ENCODE results near the gene HOXA5. TPM values are rescaled to one million over a fixed set of nuclear protein-coding genes. Genes with fewer than 3 reads are reported as not detected.

Gene HOXA5
- total RNA-seq, 2 experiments from 2014 or later = not detected

DNA sequence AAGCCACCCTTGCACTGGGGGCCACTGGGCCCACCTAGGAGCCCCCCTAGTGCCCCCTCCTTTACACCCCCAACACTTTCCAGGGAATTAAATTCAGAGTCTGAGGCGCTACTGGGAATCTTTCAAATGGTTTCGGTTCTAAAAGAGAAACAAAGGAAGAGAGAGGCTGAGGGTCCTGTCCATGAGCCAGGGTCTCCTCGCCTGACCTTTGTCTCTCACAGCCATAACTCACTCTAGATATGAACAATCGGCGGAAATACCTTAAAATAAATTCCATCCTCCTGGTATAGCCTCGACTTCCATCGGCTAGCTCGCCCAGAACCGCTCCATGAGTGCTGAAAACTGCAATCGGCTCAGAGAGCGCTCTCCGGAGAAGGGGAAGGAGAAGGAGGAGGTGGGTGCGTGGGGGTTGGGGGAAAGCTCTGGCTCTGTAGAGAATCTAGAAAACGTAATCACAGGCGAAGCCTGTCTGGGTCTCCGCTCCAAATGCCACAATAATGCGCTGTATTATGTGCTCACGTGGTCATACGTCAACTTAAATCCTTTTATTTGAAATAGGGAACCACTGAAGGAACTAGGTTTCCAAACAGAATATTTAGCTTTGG is 25.5 kb downstream of the HOXA5 start:
- ChIA-PET POLR2A (no interaction called here), CTCF (no interaction called here)

DNA sequence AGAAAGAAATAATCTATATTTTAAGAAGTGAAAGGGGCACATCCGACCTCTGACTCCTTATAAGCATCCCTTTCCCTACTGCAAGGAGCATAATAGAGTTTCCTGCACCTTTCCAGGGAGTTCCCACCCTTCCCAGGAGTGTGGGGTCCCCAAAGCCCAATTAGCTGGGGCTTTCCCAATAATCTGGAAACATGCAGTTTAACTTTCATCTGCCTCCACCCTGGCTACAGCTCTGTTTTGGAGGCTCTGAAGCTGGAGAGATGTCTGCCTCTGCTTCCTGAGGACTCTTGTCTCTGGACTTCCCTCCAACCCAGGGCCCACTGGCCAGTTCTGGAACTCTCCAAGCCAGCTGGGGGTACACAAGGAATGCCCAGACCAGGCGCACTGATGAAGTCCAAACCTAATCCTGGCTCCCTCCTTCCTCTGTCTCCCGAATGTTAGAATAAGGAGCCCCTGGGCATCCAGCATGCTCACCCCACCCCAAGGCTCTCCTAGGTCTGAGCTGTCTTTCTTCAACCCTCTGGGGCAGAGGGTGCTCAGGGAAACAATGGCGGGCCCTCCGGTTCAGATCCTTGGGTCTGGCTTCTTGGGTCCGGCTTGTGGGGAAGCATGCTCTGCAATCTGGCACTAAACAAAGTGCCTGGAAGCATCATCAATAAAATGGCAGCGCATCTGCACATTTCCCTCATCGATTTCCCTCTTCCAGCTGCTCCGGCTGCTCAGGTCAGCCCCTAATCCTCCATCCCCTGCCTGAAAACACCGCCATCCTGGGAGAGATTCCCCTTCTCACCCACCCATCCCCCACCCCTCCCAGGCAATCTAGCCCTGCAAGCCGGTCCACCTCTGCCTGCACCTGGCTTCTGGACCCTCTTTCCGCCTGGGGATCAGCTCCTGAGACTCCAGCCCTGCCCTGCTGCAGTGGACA is 26.3 kb downstream of the HOXA5 start:
- ChIA-PET POLR2A (no interaction called here), CTCF (no interaction called here)

DNA sequence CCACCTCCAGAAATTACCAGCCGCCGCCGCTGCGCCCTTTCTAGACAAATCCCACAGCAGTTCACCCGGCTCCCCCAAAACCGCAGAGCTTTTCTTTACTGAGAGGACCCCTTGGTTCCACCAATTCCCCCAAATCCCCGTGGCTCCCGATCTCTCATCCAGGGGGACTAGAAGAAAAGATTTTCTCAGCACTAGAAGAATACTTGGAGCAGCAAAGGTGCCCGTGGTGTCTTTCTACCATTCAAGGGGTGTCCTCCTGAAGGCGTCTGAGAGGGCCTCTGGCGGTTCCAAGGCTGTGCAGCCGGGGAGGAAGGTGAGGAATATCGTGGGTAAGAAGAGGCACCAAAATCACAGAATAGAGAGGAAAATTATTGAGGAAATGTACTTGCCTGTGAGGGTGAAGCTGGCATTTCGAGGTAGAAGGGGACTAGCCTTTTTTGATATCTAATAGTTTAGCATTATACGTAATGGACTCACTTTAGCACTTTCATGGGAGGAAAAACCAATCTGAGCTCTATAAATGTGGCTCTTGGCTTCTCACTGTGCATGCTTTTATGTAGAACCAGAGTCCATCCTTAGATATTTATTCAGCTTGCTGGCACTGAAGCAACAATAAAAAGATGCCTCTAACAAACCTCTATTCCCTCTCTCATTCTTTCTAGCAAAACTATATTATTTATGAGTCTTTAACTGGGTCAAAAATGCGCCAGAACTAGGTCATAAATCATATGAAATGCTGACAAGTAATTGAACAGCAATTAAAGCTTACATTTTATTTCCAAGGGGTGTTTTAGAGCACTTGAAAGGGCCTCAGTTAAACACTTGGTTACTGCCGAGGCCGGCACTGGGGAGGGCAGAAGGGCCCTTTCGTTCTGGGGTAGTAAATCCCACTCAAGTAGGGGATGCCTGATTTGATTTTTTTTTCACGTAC is 27.2 kb downstream of the HOXA5 start:
- ChIA-PET POLR2A (no interaction called here), CTCF (no interaction called here)

DNA sequence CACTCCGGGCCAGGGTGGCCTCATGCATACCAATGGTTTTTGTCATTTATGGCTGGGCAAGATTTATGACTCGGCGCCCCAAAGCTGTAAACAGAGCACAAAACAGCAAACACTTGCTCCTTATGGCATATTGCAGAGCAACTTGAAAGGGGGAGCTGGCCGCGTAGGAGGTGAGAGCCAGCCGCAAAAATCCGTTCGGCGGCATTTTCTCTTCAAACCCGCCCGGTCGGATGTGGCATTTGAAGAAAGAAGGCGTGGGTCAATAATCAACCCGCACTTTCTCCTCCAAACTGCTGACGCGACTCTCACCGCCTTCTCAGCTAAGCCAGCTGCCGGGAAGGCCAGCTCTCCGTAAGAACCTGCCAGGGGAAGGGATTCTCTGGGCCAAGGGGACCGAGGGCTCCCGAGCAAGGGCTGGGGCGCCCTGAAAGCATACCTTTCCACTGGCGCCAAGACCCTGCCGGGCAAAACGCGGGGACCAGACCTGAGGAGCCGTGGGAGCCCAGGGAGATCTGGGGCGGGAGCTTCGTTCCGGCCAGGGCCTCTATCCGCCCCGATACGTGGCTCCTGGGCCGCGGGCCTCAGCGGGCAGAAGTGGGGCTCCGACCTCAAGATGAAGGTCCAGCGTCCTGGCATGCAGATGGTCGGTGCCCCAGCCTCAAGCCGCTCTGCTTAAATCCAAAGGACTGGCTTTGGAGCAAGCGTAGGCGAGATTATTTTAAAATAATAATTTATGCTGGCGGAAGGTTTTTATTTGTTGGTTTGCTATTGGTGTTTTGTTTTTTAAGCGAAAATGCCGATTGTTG is 28.1 kb downstream of the HOXA5 start:
- ChIA-PET CTCF (no interaction called here), POLR2A (no interaction called here)

DNA sequence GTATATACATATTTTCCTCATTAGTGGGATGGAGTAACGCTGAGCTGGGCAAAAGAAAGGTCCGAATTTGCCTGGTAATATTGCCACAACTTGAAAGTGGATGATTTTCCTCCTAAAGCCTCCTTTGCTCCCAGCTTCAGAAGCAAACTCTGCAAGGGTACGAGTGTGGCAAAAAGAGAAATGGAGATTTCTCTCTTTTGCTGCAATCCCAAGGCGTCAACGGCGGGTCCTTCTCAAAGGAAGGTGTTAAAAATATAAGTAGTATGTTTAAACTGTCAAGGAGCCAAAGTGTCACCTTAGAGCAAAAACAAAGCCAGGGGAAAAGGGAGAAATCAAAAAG is 28.6 kb downstream of the HOXA5 start:
- ChIA-PET POLR2A (no interaction called here), CTCF (no interaction called here)

DNA sequence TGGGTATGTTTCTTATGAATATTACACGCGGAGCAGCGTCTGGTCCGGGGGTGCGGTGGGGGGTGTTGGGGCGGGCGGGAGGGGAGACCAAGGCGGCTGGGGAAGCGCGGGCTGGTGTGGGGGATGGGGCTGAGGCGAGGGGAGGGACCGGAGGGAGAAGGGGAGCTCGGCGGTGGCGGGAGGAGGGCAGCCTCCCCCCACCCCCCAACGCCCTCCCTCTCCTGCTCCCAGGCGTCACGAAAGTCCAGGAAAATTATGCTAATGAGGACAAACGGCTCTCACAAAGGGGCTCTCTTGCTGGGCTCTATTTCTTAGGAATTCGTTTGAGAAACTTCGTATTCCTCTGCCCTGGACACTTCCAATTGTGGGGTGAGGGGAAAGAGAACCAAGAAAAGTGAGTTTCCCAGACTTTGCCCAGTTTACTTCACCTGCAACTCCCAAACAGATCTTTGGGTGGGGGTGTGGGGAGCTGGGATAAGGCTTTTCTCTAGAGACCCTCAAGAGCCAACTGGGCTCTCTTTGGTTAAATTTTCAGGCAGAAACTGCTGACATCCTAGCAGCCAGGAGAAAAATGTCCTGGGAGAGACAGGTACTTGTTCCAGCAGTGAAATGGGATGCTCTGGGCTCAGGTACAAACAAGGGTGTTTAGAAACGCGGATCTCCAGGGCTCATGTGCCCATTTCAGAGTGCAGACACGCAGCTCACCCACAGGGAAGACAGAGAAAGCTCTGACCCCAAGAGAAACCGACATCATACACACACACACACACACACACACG is 29.3 kb downstream of the HOXA5 start:
- POLR2A ChIA-PET = no interaction called here
- CTCF ChIA-PET = no interaction called here

DNA sequence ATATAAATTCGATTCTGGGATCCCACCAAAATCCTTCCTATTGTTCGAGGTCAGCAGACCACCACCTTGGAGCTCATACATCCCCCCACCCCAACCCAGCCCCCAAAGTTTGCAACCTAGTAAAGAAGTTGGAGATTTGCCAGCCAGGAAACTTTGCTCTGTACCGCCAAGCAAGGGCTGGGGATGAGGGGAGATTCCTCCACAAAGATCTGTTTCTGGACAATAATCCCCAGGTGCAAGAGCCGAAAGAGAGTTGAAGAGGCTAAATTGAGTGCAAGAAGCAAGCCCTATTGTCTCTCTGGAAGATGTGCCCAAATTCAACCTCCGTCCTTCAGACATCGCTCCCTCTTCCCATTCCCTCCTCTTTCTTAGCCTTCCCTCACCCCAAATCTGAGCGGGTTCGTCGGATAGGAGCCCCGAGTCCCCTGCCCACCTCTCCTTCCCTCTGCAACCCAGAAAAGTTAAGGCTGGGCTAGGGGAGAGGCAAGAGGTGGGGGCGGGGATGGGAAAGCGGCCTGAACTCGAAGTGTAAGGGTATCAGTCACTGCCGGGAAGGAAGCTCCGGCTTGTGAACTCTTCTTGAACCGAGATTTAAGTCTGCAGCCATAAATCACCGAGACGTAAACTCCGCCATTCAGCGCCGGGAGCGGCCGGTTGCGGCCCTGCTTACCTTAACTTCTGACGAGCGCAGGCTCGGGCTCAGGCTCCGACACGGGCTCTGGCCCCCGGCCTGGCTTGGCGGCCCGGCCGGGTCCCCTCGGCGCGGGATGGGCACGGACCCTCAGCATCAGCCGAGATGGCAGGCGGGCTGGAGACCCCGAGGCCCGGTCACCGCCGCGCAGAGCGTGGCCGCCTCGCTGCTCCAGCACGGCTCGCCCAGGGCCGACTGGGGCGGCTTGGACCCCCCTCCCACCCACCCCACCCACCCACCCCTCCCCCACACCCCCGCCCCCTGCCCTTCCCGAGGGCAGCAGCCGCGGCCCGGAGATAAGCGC is 30.2 kb downstream of the HOXA5 start:
- ChIA-PET POLR2A (no interaction called here), CTCF (no interaction called here)

DNA sequence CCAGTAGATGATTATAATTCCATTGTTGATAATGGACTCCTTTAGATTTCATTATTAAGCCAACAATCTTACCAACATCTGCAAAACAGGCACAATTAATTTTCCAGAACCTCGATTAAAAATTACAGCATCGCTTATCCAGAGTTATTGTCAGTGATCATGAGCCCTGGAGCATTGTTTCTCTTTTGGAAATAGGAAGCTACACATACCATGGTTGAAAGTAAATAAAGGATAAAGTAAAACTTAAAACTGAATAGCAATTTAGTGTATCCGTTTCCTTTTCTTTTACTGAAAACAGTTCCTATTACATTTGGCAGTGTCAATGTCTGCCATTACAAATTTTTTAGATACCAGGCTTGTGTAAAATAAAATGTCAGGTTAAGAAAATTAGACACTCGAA is 31.1 kb downstream of the HOXA5 start:
- POLR2A ChIA-PET = no interaction called here

DNA sequence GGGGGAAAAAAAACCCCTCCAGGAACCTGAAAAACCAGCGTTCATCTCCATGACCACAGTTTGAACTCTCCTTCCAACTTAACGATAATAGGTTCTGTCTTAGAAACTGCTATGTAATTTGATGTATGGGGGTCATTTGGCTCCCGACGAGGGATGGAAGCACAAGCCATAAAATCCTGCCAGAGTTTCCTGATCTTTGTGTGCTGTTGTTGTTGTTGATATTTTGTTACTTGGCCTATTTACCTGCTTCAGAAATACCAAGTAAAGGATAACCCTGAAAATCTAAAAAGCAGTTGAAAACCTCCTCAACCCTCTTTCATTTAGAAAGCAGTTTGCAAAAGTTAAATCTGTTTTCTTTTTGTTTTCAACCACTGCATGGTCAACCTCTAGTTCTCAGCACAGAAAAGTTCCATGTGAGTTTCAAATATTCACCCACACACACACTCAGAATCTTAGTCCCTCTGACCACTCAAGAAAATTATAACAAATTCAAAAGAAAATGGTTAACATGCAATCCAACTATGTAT is 31.7 kb downstream of the HOXA5 start:
- POLR2A ChIA-PET = no interaction called here
- CTCF ChIA-PET = no interaction called here

More for the DNA sequence above, 31.1 kb downstream of the HOXA5 start:
- CTCF ChIA-PET = no interaction called here

DNA sequence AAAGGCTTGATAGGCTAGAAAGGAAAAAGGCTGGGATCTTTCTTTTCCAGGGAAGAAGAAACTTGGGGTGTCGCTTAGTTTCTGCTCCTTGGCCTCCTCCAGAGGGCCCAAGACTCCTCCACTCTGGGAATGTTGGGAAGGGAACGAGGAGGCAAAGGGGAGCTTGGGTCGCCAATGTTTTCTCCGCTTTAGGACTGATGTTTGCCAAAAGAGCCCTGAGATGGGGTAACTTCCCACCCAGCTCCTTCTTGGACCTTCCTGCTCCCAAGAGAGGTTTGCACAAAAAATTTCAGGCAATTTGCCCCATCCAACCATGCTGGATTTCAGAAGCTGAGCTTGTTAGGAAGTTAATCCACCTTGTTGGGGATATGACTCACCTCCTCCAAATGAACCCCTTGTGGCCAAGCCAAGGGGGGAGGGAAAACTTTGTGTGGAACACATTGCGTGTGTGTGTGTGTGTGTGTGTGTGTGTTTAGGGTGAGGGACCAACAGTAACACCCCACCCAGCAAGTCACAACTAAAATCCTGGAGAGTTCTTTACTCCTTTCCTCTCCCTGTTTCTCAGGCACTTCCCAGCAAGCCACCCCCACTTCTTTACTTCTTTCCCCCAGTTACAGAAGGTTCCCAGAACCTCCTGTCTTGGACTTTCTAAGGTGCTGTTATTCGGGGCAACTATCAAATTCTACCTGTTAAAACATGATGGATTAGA is 32.3 kb downstream of the HOXA5 start:
- CTCF ChIA-PET = no interaction called here
- POLR2A ChIA-PET = no interaction called here

DNA sequence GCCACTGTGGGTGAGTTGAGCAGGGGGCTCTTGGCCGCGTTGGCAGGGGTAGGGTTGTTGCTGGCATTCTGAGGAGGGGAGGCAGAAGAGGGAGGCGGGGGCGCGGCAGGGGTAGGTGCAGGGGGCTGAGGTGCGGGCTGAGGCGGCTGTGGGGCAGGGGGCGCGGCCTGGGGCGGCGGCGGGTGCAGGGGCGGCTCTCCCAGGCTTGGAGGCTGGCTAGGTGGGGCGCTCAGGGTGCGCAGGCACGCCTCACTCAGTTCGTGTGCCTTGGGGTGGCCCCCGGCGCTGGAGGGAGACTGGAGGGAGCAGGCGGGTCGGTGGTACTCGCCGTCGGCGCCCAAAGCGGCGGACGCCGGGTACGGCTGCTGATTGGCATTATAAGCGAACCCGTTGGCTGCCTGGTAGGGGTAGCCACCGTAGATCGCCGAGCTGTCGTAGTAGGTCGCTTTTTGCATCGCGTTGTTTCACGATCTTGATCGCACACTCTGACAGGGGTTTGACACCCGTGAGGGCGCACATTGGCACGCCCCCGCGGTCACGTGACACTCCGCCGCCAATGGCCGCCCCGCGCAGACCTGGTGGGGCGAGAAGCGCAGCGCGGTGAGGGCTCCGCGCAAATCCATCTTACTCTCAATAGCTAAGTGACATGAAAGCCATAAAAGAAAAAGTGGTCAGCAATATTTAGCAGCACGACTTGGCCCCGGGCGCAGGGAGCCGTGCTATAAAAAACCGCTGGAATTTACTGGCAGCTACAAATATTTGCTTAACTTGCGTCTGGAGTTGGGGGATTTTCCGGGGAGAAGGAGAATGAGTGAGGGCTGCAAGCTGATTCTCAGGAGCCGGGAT is 33.1 kb downstream of the HOXA5 start:
- POLR2A ChIA-PET = interaction anchor here (0.6 kb wide), 1 partner anchor 842 kb away, joined by 5 read pairs; no protein-coding TSS in a partner anchor
- CTCF ChIA-PET = no interaction called here

DNA sequence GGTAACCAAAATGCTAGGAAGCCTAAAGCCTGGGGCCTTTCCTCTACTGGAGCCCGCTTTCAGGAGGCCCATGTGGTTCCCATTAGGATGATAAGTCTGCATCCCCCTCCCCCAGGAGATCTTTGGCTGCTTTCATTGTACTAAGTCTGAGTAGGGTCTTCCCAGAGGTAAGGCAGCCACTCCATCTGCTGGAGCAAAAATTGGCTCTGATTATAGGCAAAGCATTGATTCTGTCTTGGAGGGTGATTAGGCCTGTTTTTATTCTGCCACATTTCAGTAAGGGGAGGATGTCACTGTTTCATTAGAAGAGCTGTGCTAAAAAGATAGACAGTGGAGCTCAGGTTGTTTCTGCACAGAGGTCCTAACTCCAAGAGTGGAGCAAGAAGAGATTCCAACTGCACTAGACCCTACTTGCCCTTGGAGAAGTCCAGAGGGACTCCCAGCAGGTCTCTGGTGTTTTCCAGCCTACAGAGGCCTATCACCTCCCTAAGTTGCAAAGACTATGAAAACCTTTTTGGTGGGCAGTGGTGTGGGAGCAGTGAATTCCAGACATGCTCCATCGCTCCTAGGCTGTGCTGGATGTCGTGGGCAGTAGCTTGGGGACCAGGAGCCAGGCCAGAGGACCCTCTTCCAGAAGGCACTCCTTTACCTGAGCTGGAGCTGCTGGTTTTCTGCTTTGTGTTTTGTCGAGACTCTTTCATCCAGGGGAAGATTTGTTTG is 33.9 kb downstream of the HOXA5 start:
- CTCF ChIA-PET = no interaction called here

DNA sequence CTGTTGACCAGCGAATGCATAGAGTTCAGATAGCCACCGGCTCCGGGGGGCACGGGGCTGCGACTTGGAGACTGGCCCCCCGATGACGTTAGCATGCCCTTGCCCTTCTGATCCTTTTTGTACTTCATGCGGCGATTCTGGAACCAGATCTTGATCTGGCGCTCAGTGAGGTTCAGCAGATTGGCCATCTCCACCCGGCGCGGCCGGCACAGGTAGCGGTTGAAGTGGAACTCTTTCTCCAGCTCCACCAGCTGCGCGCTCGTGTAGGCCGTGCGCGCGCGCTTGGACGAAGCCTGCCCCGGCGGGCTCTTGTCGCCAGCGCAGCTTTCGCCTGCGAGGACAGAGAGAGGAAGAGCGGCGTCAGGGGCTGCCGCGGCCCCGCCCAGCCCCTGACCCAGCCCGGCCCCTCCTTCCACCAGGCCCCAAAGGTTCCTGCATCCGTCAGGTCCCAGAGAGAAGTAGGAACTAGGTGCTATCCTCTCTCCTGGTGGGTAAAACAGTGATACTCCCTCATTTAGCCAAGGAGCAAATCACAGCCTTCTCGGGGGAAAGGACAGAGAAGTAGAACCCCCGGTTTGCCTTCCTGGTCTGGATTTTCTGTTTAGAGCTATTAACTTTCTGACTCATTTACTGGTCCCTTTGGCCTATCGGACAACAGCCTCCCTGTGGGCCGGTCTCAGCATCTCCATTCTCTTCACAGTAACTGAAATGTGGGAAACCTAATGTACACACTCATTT is 34.9 kb downstream of the HOXA5 start:
- ChIA-PET POLR2A (no interaction called here), CTCF (no interaction called here)

More for the DNA sequence above, 33.9 kb downstream of the HOXA5 start:
- POLR2A ChIA-PET = interaction anchor here (0.6 kb wide), 1 partner anchor 841 kb away, joined by 5 read pairs; no protein-coding TSS in a partner anchor

All from activated CD8-positive, alpha-beta memory T cell treated with anti-CD3 and anti-CD28 coated beads for 36 hours (primary cell).